Testis (tissue), 3 donors: Measurements from ENCODE around the gene CDON. TPM values are rescaled to one million over a fixed set of nuclear protein-coding genes. Genes with fewer than 3 reads are reported as not detected.

ENCODE experiments used
- DNase-seq: peaks from one replicate; pipeline ENCODE4 v3.0.0-alpha.2; 2019
- H3K27ac ChIP-seq, 2 donors: fragments of 200-600 bp; sonication (generic); one replicate each; pipeline ENCODE4 v1.5.1; 2019
- H3K27me3 ChIP-seq: fragments of 200-600 bp; sonication (generic); one replicate; pipeline ENCODE4 v1.5.1; 2019
- H3K36me3 ChIP-seq: fragments of 200-600 bp; sonication (generic); one replicate; pipeline ENCODE4 v1.5.1; 2017; ENCODE audit warnings: low read depth; ENCODE audit errors: missing control alignments
- H3K4me1 ChIP-seq: fragments of 200-600 bp; sonication (generic); one replicate; pipeline ENCODE4 v1.5.1; 2019
- H3K4me3 ChIP-seq, 2 donors: fragments of 200-600 bp; sonication (generic); one replicate each; pipeline ENCODE4 v1.5.1; 2017 to 2019
- H3K9me3 ChIP-seq: fragments of 200-600 bp; sonication (generic); one replicate; pipeline ENCODE4 v1.5.1; 2017
- POLR2A ChIP-seq: fragments of 450-650 bp; IDR thresholded peaks from one replicate; pipeline ENCODE4 v1.6.1; 2017; ENCODE audit warnings: antibody characterized with exemption, mild to moderate bottlenecking, moderate library complexity
- WGBS, 2 donors: methylation state at CpG; one replicate each; pipeline ENCODE4 v1.1.5; 2018; 5-methylcytosine and 5-hydroxymethylcytosine counted together
- intact Hi-C: fragments of 100-400 bp; cut with DNase I; formaldehyde crosslinking; loops from one replicate; pipeline ENCODE4 v1.15.1; 2023; ENCODE audit warnings: low total_unique reads
- polyA plus RNA-seq: library from polyadenylated mRNA; stranded (reverse); fragments of 350-450 nt; fragmentation: Illumina TruSeq; extraction: RNeasy Lipid Tissue Mini Kit (QIAGEN cat#74804); gene quantifications from one replicate; pipeline ENCODE4 v1.2.3, GENCODE V29; 2014; ENCODE audit warnings: low read depth, low replicate concordance; ENCODE audit not compliant: insufficient read depth
- total RNA-seq, 2 donors: library from RNA; depleted of rRNA; stranded (reverse); fragments of >200 nt; gene quantifications; one replicate each; pipeline ENCODE4 v1.2.3, GENCODE V29; 2016
- TF ChIP-seq, protein P1 (sequence below), 3 experiments: fragments of 450-650 bp in 2 of 3; fragments of 200-600 bp in 1 of 3; sonication (generic) in 1 of 3; IDR thresholded peaks; one replicate each; pipeline ENCODE4 v1.5.1; 2016 to 2019; ENCODE audit warnings: antibody characterized with exemption in 3 of 3, mild to moderate bottlenecking in 2 of 3, moderate library complexity in 1 of 3

CDON gene
- total and polyA plus RNA-seq, 3 donors from 2014 or later, result 20.6 to 27.7 (median 23.9) TPM

DNA sequence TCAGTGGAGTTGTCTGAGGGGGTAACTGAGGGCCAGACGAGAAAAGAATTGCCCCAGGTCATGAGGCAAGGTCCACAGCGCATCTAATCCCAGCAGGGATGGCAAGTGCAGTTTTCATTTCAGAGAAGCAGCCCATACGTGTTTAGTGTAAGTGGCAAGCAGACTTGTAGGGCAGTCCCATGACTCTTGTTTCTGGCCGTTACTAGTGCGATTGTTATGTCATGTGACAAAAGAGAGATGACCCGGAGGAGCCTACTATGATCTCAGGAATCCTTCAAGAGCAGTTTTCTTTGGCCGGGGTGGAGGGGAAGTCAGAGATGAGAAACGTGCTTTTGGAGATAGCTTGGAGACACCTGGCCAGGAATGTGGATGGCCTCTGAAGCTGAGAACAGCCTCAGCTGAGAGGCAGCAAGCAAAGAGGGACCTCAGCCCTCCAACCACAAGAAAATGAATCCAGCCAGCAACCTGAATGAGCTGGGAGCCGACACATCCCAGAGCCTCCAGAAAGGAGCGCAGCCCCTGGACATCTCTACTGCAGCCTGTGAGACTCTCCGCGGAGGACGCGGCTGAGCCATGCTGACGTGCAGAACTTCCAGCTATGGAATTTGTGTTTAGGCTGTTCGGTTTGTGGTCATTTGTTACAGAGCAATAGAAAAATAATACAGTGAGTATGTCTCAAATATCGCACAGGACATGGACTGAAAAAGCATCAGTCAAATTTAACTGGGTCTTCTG is 44.1 kb upstream of the CDON start:
- Histone ChIP-seq H3K27me3 (no peaks in the 10 kb centered on the region), H3K9me3 (no peaks in the 10 kb centered on the region), H3K27ac (no peak overlapping the region), H3K4me3 (no peak overlapping the region), H3K4me1 (peaks cover 20% of the 10 kb centered on the region), H3K36me3 (no peaks in the 10 kb centered on the region)
- 84 to 92% methylated on average over 17 of the region's 17 CpGs for WGBS, 2 donors
- TF ChIP-seq, protein P1, sequence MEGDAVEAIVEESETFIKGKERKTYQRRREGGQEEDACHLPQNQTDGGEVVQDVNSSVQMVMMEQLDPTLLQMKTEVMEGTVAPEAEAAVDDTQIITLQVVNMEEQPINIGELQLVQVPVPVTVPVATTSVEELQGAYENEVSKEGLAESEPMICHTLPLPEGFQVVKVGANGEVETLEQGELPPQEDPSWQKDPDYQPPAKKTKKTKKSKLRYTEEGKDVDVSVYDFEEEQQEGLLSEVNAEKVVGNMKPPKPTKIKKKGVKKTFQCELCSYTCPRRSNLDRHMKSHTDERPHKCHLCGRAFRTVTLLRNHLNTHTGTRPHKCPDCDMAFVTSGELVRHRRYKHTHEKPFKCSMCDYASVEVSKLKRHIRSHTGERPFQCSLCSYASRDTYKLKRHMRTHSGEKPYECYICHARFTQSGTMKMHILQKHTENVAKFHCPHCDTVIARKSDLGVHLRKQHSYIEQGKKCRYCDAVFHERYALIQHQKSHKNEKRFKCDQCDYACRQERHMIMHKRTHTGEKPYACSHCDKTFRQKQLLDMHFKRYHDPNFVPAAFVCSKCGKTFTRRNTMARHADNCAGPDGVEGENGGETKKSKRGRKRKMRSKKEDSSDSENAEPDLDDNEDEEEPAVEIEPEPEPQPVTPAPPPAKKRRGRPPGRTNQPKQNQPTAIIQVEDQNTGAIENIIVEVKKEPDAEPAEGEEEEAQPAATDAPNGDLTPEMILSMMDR (IDR thresholded peaks at IDR 0.05), result no peak
- TF ChIP-seq POLR2A, result no peak
- DNase-seq, result no peak
- intact Hi-C loops, result no loop called here

DNA sequence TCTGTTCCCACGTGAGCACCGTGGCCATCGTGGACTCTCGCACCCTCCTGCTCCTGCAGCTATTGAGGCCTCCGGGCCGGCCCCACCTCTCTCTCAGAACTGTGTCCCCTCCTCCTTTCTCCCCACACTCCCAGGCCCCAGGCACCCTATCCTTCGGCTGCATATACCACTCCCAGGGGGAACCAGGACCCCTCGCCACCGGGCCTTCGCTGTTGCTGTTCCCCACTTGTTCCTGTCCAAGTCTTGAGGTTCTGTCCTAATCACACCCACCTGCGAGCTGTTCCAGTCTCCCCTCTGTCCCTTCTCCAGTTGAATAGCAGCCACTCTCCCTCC is 43.0 kb upstream of the CDON start:
- no peak for TF ChIP-seq POLR2A
- TF ChIP-seq, protein P1 (IDR thresholded peaks at IDR 0.05), result no peak
- H3K36me3 ChIP-seq, result no peaks in the 10 kb centered on the region
- intact Hi-C loops, result no loop called here
- H3K27ac ChIP-seq, result no peak overlapping the region
- H3K27me3 ChIP-seq, result no peaks in the 10 kb centered on the region
- peaks cover 30% of the 10 kb centered on the region for H3K4me1 ChIP-seq
- WGBS, 2 donors, result 84 to 94% methylated on average over 11 of the region's 11 CpGs
- H3K9me3 ChIP-seq, result no peaks in the 10 kb centered on the region
- no peak overlapping the region for H3K4me3 ChIP-seq
- no peak for DNase-seq

DNA sequence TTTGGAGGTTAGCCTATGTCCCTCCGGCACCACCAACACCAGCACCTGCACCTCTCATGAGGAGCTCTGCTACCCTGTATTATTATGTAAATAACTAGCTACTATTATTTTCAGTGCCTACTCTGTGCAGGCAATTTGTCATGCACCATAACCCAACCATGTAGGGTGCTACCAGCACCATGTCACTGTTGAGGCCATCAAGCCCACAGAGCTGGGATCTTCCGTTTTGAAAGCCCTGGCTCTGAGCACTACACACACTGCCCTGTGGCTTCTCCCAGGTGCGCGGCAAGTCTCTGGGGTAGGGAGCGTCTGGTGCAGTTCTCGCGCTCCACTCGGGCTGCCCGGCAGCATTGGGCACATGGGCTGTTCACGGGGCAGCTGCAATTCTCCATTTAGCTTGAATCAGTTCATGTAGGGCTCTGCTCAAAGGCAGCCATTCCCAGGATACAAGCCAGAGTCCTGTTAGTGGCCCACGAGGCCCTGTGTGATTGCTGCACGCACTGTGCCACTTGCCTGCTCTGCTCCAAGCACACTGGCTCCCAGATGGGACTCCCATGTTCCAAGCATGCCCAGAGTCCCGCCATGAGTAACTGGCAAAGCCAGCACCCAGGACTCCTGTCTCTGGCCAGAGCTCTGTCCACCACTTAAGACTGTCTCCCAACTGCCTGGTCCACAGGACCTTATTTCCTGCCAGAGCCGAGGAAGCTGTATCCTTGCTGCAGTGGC is 42.5 kb upstream of the CDON start:
- Histone ChIP-seq H3K9me3 (no peaks in the 10 kb centered on the region), H3K27ac (no peak overlapping the region), H3K4me1 (peaks cover 36% of the 10 kb centered on the region), H3K27me3 (no peaks in the 10 kb centered on the region), H3K4me3 (no peak overlapping the region), H3K36me3 (no peaks in the 10 kb centered on the region)
- intact Hi-C loops, result no loop called here
- DNase-seq, result no peak
- no peak for TF ChIP-seq POLR2A
- TF ChIP-seq, protein P1 (IDR thresholded peaks at IDR 0.05), result no peak
- 83 to 90% methylated on average over 7 to 14 of the region's 14 CpGs for WGBS, 2 donors

DNA sequence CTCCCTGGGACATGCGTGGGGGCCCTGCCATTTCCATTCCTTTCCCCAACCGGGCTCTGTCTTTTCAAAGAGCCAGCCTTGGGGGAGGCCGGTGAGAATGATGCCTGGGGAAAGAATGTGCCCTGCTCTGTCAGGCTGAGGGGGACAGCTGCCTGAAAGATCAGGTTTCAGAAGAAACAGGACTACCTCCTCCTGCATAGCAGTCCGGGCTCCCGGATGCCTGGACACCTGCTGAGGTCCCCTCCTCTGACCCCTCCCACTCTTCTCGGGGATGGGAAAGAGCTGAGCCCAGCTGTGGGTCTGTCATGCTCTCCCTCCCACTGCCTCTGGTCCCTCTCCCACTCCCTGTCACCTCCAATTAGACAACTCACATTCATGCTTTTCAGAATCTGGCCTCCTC is 41.8 kb upstream of the CDON start:
- DNase-seq, result no peak
- intact Hi-C loops, result no loop called here
- TF ChIP-seq, protein P1 (IDR thresholded peaks at IDR 0.05), result no peak
- TF ChIP-seq POLR2A, result no peak

More for the DNA sequence above, 41.8 kb upstream of the CDON start:
- H3K4me3 ChIP-seq, result no peak overlapping the region
- no peaks in the 10 kb centered on the region for H3K9me3 ChIP-seq
- WGBS, 2 donors, result 78 to 86% methylated on average over 6 of the region's 6 CpGs
- no peak overlapping the region for H3K27ac ChIP-seq
- H3K36me3 ChIP-seq, result no peaks in the 10 kb centered on the region
- no peaks in the 10 kb centered on the region for H3K27me3 ChIP-seq
- H3K4me1 ChIP-seq, result peaks cover 36% of the 10 kb centered on the region
